Kidney tubule cell (primary cell): ENCODE measurements around the gene FAM83G.
"Not testable (repeated sequence)": the region's sequence is repeated elsewhere in the genome, so short reads cannot be mapped to it uniquely, and the experiment has no call there.

Experiments used
- DNase-seq: peaks from one replicate; pipeline ENCODE4 v3.0.0-alpha.2; 2018; ENCODE audit warnings: low spot score

FAM83G gene, protein sequence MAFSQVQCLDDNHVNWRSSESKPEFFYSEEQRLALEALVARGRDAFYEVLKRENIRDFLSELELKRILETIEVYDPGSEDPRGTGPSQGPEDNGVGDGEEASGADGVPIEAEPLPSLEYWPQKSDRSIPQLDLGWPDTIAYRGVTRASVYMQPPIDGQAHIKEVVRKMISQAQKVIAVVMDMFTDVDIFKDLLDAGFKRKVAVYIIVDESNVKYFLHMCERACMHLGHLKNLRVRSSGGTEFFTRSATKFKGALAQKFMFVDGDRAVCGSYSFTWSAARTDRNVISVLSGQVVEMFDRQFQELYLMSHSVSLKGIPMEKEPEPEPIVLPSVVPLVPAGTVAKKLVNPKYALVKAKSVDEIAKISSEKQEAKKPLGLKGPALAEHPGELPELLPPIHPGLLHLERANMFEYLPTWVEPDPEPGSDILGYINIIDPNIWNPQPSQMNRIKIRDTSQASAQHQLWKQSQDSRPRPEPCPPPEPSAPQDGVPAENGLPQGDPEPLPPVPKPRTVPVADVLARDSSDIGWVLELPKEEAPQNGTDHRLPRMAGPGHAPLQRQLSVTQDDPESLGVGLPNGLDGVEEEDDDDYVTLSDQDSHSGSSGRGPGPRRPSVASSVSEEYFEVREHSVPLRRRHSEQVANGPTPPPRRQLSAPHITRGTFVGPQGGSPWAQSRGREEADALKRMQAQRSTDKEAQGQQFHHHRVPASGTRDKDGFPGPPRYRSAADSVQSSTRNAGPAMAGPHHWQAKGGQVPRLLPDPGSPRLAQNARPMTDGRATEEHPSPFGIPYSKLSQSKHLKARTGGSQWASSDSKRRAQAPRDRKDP

DNA sequence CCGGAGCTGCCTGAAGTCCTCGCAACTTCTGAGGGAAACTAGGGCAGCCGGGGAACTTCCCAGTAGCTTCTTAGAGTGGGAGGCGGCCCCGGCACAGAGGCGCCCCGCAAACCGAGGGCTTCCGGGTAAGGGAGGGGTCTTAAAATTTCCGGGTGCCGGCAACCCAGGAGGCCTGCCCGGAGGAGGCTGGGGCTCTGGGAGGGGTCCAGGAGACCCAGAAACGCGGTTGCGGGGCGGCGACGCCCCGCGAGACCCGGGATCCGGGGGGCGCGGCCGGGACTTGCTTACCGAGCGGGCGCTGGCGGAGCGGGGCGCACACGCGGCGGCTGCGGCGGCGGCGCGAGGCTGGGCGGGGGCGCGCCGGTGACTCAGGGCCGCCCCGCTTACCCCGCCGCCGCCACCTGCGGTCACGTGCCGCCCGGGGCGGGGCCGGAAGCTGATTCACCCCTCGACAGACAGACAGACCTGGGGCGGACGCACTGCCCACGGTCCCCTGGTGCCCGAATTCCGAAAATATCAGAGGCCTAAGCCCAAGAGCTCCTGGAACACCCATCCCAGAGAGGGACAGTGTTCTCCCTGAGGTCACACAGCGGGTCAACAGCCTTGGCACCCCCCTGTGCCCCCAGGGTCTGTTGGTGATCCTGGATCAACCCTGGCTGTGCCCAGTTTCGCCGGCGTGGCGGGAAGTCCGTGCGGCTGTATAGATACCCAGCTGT lies at the start of gene FAM83G:
TSS of gene FAM83G (minus strand) at position 344 of the 716 bp plus-strand sequence. CDS start 723 bp downstream, outside the sequence.
- DNase-seq, result peak; percentile 87

DNA sequence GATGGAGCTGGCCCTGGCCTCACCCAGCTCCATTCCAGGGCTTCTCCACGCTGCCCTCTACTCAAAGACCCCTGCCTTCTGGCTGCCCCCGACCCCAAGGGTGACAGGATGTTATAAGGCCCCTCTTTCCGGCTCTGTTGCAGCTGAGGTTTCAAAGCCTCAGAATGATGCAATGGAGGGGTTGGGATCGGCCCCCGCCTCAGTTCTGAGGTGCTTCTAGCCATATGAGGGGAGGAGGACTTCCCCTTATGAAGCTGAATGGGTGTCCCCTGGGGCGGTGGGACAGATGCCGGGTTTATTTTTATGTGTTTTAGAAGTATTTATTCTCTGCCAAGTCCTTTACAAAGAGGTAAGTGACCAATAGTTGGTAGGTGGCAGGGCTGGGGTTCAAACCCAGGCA lies 44.3 kb upstream of the FAM83G start:
- not testable (repeated sequence) for DNase-seq

DNA sequence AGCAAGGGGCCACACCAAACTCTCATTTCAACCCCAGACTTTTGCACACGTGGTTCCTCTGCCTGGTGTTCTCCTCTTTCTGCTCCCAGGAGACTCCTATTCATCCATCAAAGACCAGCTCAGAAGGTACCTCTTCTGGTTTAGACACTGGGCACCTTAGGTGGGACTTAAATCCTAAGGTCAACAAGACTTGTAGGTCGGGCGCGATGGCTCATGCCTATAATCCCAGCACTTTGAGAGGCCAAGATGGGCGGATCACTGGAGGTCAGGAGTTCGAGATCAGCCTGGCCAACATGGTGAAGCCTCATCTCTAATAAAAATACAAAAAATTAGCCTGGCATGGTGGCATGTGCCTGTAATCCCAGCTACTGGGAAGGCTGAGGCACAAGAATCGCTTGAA lies 42.9 kb upstream of the FAM83G start:
- not testable (repeated sequence) for DNase-seq

DNA sequence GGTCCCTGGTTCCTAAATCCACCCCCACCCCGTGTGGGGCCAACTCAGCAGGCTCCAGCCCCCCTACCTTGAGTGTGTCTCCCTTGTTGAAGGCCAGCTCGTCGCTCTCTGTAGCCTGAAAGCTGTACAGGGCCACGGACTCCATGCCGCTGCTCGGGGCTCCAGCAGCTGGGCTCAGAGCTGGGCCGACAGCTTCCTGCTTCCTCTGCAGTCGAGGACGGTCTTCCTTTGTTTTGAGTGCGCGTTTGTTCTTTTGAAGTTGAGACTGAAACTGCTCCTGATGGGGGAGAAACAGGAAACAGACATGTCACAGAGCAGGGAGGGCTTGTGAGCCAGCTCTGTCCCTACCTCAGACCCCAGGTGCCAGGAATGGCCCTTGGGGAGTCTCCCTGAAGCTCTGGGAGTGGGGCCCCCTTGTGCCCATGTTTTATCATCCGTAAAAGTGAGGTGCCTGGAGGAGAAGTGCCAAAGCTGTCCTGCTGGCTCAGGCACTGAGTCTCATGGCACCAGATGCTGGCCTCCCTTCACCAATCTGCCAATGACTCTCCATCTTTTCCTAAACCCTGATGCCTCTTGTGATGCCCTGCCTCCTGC lies 42.3 kb upstream of the FAM83G start, which contains the start of gene GRAP:
TSS of gene GRAP (minus strand) at position 176 of the 594 bp plus-strand sequence. CDS start at position 145, 31 bp downstream.
- DNase-seq, result not testable (repeated sequence)

DNA sequence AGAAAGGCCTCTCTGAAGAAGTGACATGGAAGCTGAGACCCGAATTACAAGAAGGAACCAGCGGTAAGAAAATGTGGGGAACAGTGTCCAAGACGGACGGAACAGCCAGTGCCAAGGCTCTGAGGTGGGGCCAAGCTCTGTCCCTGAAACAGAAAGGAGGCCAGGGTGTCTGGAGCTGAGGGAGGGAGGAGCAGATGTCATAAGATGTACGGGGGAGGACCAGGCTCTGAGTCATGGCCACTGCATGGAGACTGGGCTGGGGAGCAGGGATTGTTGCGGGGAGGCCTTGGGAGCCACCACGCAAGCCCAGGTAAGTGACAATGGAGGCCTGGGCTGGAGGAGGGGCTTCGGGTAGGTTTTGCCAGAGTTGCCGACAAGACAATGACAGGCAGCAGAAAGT lies 40.1 kb upstream of the FAM83G start:
- DNase-seq, result not testable (repeated sequence)

DNA sequence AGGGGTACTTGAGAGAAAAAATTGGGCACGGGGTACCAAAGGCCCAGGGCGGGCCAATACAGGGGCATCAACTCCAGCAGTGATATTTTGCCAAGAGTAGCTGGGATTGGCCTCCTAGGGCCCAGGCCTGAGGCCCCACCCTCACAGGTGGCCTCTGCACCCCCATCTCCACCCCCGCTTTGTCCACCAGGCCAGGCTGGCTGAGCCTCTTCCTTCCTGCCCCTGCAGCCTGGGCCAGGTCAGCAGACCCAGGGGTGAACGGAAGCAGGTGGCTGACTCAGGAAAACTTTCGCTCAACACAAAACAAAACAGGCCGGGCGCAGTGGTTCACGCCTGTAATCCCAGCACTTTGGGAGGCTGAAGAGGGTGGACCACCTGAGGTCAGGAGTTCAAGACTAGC lies 38.5 kb upstream of the FAM83G start:
- DNase-seq, result not testable (repeated sequence)

DNA sequence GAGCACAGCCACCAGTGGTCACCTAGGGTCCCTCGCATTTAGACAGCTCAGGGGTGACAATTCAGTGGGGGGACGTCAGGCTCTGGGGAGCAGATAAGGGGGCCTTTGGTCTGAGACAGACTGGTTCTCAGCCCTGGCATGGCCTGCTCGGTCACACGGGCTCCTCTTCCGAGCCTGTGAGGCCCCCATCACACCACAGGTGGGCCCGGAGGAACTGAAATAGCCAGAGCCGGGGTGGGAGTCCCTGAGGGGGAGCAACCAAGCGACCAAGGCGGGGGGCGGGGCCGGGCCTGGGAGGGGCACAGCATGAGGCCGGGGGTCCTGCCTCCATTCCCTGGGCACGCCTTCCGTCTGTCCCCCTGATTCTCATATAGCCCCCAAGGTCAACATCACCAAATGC lies 37.8 kb upstream of the FAM83G start:
- not testable (repeated sequence) for DNase-seq

DNA sequence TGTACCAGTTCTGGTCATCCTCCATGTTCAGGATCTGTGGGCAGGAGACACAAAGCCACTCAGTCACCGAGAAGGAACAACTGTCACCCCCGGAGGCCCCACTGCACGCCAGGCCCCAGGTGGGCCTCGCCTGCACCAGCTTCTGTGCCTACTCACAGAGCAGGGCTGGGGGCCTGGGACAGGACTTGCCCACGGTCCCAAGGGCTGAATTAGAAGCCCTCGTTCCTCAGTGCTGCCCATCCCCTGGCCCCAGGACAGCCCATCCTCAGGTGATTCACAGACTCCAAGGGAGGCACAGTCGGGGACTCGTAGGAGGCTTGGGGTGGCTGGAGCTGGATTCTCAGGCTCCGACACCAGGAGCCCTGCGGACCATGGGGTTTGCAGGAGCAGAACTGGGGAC lies 37.3 kb upstream of the FAM83G start:
- not testable (repeated sequence) for DNase-seq

DNA sequence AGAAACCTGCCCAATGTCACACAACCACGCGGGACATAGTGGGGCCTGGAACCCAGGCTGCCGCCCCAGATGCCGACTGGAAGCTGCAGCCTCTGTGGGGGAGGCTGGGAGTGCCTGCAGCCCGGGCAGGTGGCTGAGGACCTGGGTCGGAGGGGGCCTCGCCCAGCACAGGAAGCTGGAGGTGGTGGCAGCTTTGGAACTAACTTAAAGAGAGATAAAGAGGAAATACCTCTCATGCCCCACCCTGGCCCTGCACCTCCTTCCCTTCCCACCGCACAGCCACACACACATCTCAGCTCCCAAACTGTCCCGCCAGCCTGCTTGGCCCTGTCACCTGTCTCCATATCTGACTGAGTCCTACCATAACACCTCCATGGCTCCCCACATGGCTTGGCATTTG lies 35.8 kb upstream of the FAM83G start:
- DNase-seq, result not testable (repeated sequence)

DNA sequence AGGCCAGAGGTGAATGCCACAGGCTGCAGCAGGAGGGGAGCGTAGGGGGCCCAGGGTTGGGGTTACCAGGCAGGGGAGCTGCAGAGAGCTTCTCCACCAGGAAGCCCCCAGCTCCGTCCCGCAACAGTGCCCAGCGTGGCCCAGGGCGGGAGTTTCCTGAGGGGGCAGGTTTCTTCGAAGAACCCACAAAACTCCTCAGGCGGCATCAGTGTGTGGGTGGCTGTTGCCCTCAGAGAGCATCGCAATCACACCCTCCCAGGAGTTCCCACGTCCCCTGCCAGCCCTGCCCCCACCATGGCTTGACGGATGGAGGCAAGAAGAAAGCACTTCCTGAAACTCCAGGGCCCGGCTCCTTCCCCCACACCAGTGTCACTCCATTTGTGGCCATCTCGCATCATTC lies 34.2 kb upstream of the FAM83G start:
- not testable (repeated sequence) for DNase-seq

DNA sequence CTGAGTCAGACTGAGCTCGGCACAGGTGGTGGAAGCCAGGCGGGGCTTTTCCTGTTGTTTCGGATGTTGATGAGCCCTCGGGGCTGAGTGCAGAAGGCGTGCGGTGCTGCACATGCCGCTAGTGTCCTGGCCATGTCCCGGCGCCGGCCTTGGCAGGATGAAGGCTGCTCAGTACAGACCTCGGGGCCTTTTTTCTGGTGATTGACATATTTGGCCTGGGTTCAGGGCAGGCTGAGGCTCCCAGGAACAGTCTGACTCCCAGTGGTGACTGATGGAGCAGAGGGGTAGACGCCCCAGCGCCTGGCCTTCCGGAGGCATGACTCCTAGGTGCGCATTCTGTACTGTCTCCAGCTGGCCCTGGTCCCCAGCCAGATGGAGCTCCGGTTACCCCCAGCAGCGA lies 33.4 kb upstream of the FAM83G start:
- DNase-seq, result not testable (repeated sequence)

DNA sequence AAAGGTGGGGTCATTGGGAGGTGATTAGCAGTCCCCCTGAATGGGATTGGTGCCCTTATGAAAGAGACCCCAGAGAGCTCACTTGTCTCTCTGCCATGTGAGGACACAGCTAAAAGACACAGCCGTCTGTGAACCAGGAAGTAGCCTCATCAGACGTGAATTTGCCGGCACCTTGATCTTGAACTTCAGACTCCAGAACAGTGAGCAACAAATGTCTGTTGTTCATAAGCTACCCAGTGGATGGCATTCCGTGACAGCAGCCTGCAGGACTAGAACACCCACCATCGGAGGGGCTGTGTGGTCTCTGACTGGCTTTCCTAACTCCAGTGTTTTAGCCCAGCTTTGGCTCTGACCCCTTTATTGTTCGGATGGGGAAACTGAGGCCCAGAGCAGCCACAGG lies 33.0 kb upstream of the FAM83G start:
- not testable (repeated sequence) for DNase-seq

DNA sequence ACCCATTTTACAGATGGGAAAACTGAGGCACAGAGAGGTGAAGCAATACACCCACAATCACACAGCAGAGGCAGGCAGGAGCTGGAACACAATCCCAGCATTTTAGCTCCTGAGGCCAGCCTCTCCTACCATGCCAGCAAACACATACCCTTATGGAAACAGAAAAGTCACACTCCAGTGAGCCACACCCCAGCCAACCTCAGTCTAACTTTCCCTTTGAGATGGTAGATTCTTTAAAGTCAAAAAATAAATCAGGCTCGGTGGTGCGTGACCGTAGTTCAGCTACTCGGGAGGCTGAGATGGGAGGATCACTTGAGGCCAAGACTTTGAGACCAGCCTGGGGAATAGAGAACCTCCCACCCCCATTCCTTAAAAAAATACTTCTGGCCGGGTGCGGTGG lies 31.6 kb upstream of the FAM83G start:
- not testable (repeated sequence) for DNase-seq

DNA sequence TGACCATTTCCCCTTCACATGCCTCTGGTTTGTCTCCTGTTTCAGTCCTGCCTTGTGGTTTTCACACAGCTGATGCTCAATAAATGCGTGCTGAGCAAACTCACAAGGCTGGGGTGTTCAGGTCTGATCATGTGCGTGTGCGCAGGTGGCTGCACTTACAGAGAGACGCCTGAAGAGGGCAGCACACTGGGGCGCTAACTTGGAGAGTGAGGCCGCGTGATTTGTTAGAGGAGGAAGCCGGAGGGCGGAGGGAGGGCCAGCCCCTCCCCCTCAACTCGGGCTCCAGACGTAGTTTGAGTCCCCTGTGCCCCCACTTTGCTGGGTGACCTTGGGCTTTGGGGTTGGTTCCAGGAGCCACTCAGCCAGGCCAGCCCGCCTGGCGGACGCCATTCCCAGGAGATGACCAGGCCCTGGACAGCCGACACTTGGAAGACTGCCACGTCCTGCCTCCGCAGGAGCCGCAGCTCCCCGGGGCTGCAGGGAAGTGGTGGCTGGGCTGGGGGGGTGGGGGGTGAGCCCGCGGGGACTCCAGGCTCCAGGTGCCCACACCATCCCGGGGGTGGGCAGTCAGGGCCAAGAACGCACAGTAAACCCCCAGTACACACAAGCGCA lies 27.9 kb upstream of the FAM83G start:
- not testable (repeated sequence) for DNase-seq

DNA sequence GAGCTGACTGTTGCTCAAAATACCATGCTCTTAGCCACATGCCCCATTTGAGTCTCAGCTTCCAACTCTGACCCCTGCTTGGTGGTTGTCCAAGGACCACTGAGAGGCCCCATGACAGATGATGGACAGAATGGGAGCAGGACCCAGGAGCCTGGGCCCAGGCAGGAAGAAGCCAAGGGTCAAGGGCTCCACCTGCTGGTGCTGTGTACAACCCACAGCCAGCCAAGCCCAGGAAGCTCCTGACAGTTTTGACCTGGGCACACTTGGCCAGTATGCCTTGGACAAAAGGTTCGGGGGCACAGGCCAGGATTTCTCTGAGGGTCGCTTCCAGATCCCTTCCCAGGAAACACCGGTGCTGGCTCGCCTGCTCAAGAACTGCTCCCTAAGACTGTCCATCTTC lies 27.2 kb upstream of the FAM83G start:
- DNase-seq, result not testable (repeated sequence)

DNA sequence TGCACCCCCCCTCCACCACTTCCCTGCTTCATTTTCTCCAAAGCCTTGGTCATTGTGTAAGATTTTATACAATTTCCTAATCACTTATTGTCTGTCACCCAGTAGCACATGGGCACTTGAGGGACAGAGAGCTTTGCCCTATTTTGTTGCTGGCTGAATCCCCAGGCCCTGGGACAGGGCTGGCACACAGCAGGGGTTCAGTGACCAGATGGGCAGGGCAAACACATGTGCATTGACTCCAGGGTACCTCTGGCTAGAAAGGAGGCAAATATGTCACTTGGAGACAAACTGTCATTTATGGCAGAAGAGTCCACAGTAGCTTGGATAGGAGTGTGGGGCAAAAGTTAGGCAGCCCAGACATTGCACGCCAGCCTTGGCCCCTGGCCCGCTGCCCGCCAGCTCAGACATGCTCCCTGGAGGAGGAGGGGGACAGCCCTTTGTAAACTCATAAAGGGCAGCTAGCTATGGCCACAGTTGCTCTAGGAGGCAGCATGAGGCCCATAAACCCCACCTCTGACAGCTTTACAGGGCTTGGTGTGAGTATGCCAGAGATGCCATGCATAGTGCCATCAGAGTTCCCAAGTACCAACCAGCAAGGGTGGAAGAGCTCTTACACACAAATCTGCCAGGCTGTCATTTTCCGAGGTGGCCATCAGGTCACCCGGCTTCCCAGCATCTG lies 26.3 kb upstream of the FAM83G start:
- not testable (repeated sequence) for DNase-seq

DNA sequence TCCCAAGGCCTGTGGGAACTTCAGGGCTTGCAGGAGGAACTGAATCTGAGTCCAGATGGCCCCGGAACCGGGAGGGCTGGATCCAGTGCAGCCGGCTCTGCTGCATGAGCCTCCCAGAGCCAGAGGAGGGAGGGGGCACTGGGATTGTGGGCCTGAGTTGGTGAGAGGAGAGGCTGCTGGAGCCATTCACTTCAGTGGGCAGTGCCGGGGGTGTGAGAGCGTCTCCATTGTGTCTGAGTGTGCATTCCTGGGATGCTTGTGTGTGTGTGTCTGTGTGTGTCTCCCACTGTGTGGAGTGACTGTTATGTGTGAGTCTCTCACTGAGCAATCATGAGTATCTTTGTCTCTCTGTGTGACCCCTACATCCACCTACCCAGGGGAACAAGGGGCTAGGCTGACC lies 25.2 kb upstream of the FAM83G start:
- DNase-seq, result not testable (repeated sequence)

DNA sequence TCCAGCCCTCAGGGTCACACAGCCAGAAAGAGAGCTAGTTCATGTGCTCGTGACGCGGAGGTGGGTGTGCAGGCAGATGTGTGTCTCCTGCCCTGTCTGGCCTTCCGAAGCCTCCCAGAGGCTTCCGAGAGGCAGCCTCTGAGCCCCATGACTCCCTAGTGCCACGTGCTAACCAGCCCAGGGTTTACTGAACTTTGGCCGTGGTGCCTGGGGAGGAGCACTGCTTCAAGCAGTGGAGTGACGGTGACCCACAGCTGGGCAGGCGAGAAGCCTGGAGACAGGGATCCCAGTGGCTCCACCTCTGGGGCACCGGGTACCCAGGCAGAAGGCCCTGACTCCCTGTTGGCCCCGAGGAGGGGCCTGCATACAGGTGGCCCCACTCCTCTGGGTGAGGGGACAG lies 24.1 kb upstream of the FAM83G start:
- not testable (repeated sequence) for DNase-seq

DNA sequence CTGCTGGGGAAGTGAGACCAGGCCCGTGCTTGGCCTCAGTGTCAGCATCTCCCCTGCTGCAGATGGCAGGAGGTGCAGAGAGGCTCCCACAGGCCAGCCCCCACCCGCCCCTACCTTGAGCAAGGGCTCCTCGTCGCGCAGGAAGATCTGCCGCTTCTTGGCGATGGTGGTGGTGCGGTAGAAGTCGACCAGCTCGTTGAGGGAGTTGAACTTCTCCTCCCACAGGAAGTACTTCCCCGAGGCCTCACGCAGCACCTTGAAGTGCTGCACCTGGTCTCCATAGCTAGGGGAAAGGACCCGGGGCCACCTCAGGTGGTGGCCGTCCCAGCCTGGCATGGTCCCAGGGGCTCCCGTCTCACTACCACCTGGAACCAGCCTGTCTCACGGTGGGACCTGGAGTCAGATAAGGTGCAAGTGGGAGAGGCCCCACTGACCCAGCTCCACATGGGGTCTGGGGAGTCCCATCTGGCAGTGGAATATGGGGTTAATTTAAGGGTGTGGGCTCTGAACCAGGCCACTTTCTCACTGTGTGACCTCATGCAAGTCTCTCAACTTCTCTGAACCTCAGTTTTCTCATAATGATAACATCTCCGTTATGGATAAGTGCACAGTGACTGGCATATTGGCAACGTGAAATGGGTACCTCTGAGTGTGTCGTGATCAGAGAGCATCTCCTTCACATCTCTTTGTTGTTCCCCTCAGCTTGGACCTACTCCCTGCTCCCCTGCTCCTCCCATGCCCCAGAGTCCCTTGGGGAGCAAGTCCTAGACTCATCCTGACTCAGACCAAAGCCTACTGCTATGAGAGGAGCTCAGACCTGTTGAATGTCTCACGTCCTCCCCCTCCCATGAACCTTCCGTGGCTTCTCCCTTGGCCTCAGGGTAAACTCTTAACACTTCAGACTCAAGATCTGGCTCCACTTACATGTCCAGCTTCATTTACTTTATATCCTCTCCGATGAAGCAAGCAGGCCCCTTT lies 19.8 kb upstream of the FAM83G start:
- peak; percentile 17 for DNase-seq
